Fibroblast of skin of left biceps (primary cell): ENCODE results near the gene ARMC8.

ENCODE experiments used
- DNase-seq, 2 experiments: peaks; one replicate each; pipeline ENCODE4 v3.0.0-alpha.2; 2013; ENCODE audit warnings: low read depth in 2 of 2

The ARMC8 gene

GRCh38 chr3:138249636-138250035 lies 62.5 kb downstream of the ARMC8 start:
- no peak for DNase-seq

- no peak for DNase-seq
Measured at GRCh38 chr3:138253609-138254008, 66.5 kb downstream of the ARMC8 start.

GRCh38 chr3:138254216-138254615 lies 67.1 kb downstream of the ARMC8 start:
- no peak for DNase-seq

DNA sequence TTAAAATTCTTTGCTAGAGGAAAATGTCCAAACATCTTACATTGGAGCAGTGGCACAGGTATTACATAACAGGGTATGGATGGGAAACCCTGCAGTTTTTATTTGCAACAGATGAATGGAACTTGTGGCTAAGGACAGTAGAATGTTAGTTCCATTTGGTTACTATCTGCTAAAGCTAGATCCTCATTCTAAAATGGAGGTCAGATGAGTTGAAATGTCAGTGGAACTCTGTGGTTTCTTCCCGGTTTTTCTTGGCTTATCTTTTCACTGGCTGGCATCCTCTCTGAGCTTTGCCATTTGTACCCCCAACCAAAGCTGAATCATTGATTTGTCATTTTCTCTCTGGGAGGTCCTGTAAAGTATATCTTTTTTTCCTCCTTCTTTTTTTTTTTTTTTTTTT lies 68.9 kb downstream of the ARMC8 start:
- no peak for DNase-seq

- DNase-seq, result no peak
Measured at GRCh38 chr3:138257986-138258385, 70.9 kb downstream of the ARMC8 start.

DNA sequence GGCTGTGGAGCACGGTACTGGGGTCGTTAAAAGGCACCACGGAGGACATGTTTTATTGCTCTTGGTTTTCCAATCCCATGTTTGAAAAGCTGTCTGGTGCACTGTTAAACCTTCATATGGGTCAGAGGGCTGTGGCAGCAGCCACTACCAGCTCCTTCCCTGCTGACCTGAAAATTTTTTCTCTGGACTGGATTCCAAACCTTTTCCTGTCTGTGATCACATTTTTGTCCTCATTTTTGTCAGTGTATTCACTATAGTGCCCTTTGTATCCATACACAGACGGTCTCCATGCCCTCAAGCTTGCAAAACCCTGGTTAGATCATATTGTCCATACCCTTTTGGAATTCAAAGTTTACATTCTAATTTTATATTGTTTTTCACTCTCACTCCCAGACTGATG lies 72.0 kb downstream of the ARMC8 start:
- no peak for DNase-seq

GRCh38 chr3:138260611-138261010 lies 73.5 kb downstream of the ARMC8 start:
- DNase-seq, result no peak

- DNase-seq, result no peak
Measured at GRCh38 chr3:138263104-138263503, 76.0 kb downstream of the ARMC8 start.

DNA sequence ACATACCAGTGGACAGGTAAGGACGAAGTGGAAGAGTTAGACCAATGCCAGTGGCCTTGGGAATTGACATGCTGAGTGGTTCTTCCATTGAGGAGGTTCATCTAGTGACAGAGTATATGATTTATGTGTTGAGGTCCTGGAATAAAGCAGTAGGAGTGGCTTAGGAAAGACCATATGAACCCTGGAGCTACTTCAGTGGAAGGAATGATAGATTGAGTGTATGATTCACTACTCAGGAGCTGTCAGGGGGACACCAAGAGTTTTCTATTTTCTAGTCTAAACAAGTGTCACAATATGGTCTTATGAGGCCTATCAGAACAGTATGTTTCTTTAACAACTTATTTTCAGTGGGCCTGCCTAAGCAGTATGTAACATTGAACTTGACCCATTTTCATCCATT lies 78.6 kb downstream of the ARMC8 start:
- no peak for DNase-seq

DNA sequence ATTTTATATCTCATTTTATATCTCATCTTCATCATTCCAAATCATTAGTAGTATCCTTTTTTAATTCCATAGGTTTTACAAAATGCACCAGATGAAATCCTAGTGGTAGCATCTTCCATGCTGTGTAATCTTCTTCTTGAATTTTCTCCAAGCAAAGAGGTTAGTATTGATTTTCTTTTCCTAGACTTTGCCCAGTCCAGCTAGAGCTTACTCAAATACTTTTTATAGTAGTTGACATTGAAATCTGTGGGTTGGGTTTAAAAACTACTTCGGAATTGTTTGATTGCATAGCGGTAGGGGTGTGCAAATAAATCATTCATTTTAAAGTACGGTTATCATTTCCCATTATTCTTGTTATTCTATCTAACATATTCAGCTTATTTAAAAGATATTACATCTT lies 80.0 kb downstream of the ARMC8 start:
- no peak for DNase-seq

DNA sequence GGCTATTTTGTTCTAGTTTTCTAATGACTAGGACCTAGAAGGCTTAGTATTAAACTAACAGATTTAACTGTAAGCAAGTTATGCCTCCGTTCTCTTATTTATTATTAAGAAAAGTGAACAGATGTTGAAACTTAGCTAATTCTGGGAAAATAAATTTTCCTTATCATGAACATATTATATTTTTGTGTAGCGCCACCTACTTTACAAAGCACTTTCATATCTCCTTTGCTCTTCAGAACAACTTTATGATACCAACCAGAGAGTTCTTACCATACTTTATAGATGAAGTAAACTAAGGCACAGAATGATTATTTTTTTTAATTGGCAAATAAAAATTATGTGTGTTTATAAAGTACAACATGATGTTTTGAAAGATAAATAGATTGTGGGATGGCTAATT lies 83.1 kb downstream of the ARMC8 start:
- DNase-seq, result no peak

DNA sequence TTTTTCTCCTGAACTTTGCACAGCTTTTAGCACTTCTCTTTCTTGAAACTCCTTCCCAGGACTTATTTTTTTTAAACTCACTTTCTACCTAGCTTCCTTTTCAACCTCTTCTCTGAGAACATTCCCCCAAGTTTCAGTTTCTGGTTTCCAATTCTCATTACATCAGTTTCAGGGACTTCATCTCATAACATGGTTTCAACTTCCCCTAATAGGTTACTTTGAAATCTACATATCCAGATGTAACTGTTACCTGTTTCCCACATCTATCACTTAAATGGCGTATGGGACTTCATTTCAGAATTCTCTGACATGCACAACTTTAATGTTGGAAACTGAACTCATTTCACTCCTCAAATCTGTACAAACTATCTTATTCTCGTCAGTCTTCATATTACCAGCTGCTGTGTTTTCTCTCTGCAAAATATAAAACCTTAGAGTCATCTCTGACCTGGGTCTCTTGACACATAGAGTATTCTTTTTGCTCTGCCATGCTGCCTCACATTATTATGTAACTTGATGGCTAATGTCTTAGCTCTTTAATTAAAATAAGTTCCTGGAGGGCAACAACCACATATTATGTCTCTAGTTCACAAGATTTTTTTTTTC lies 84.2 kb downstream of the ARMC8 start:
- DNase-seq, result no peak

- DNase-seq, result no peak
Measured at GRCh38 chr3:138281561-138281960, 94.5 kb downstream of the ARMC8 start.

DNA sequence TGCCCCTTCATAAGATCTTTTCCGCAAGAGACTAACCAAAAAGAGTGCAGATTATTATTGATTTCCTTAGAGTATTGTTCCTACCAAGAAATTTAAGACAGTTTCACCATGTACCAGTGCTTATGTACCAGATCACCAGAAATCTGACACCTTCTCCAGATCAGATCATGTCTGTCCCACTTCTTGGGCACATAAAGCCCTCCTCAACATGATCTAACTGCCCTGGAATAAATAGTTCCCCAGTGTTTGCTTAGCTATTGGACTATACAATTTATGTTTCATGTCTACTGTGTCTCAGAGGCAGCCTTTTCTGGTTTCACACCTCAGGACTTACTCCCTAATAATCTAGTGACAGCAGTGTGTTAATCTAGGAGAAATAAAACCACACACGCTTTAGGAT lies 95.7 kb downstream of the ARMC8 start:
- no peak for DNase-seq

DNA sequence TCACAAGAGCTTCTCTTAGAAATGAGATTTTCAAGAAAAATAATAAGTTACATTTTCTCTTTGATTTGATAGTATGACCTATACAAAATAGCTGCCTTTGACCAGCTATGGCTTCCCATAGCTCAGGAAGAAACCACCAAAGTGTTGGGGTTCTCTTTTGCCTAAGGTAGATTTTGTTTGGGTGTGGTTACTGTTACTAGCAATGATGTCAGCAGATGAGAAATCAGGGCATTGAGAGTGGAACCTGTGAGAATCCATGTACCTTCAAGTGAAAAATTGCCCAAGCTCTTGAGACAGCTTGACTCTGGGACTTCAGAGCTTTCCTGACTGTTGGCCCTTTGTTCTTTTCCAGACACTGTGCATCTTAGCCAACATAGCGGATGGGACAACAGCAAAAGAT lies 97.0 kb downstream of the ARMC8 start:
- no peak for DNase-seq

DNA sequence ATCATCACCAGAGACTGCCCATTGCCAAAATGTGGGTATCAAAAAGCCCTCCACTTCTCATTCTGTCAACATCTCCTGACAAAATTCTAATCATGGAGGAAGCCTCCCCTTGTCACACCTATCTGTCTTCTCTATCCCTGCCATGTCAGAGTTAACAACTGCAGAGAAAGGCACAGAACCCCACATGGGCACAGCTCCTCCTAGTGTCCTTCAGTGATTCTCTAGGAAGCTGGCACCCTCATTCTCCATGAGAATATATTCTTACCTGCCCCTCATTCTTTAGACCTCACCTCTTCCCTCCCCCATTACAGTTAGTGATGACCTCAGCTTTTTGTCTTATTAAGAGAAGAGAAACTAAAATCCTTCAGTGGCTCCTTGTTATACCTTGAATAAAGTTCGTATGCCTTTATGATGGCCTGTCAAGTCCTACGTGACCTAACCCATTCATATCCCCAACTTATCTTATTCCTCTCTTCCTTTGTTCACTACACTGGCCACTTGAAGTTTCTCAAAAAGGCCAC lies 97.9 kb downstream of the ARMC8 start:
- DNase-seq, result no peak

- DNase-seq, result no peak
Measured at GRCh38 chr3:138289260-138289659, 102.2 kb downstream of the ARMC8 start.

DNA sequence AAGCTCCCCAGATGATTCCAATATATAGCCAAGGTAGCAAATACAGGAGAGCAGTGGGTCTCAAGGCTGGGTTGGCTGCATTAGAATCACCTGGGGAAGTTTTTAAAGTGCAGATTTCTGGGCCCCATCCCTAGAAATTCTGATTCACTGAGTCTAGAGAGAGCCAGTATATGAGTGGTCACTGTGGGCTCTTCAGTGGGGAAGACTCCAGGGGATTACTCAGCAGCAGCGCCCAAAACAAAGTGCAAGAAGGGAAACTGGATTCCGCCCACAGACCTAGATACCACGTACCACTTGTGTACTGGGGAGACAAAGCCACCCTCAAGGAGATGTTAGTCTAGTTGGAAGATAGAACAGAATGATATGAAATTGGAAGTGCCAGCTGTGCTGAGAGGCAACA lies 102.6 kb downstream of the ARMC8 start:
- no peak for DNase-seq

- DNase-seq, result no peak
Measured at GRCh38 chr3:138296639-138297038, 109.5 kb downstream of the ARMC8 start.

DNA sequence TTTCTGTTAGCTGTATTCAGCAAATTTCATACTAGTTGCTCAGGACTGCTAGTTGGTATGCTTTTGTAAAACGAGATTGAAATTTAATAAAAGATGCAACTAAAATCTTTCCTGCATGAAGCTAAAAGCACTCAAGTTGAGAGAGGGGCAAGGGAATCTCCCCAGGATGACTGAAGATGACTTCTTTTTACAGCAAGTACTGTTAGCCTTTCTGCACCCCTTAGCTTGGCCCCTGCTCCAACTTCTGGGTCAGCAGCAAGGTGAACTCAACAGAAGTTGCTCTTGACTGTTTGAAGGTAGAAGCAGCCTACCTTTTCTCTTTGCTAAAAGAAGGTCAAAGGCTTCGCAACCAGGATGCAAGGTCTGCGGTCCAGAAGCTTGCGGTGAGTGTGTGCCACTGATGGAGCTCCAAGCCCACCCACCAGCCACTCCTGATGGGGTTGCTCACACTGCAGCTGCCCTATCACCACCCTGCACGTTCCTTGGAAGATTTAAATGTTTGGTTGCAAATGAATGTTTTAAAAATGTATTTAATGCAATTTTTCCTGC lies 110.0 kb downstream of the ARMC8 start:
- DNase-seq, result no peak

- no peak for DNase-seq
Measured at GRCh38 chr3:138297876-138298275, 110.8 kb downstream of the ARMC8 start.

GRCh38 chr3:138300647-138301046 lies 113.5 kb downstream of the ARMC8 start:
- DNase-seq, result no peak

- no peak for DNase-seq
Measured at GRCh38 chr3:138303474-138303873, 116.4 kb downstream of the ARMC8 start.

- no peak for DNase-seq
Measured at GRCh38 chr3:138307899-138308298, 120.8 kb downstream of the ARMC8 start.
